Sigmoid colon (tissue), 4 donors: ENCODE measurements around the gene LMO1.

ENCODE experiments used
- CTCF ChIP-seq, 4 experiments: fragments of 450-650 bp in 3 of 4; fragments of 200-600 bp in 1 of 4; IDR thresholded peaks; one replicate each; pipeline ENCODE4 v1.5.1; 2016 to 2019; ENCODE audit warnings: antibody characterized with exemption in 4 of 4, mild to moderate bottlenecking in 3 of 4, moderate library complexity in 2 of 4
- EP300 ChIP-seq, 4 donors: sonication (generic); formaldehyde crosslinking; IDR thresholded peaks; one replicate each; pipeline ENCODE4 v1.6.1; 2017; ENCODE audit warnings: antibody characterized with exemption in 4 of 4
- POLR2A ChIP-seq, 2 donors: fragments of 450-650 bp; IDR thresholded peaks; one replicate each; pipeline ENCODE4 v1.6.1; 2016; ENCODE audit warnings: antibody characterized with exemption in 2 of 2, mild to moderate bottlenecking in 2 of 2, moderate library complexity in 2 of 2

DNA sequence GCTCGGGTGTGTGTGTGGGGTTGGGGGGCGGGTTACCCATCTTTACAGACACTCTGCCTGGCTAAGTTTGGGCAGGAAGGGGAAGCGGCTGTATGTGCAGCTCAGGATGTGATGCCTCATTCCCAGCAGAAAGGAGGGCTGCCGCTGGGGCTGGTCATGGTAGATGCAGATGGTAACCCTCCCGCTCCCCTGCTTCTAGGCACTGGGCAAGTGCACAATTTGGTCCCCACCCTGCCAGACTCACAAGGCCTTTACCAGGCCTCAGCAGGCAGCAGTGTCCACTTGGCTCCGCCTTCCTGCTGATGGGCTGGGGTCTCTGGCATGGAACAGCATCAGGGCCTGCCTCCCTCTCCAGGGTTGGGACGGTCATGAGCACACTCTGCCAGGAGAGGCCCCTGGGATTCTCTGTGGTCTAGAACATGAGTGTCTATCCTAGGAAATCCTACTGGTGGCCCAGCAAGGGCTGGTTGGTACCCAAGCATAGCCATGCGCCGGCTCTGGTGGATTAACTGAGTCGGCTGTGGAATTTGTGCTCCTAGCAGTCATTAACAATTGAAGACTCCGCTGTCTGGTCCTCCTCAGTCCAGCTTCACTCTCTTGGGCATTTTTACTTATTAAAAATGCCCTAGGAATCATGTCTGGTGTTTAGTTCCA, 4.2 kb downstream of the LMO1 start:
- TF ChIP-seq CTCF (IDR thresholded peaks at IDR 0.05) (no peak), EP300 (IDR thresholded peaks at IDR 0.05) (no peak), POLR2A (IDR thresholded peaks at IDR 0.05) (no peak)
